Activated CD4-positive, alpha-beta T cell treated with anti-CD3 and anti-CD28 coated beads, Interleukin-2, amount 10 ng/mL, durations not matched to agents 7 days and 5 days (primary cell): ENCODE data around the gene TMEM214. TPM values are rescaled to one million over a fixed set of nuclear protein-coding genes. Genes with fewer than 3 reads are reported as not detected.

Experiments used
- CTCF ChIA-PET: fragments of 350-600 bp; sonication (Branson Sonifier 250); formaldehyde crosslinking; loops from one replicate; lab custom pipeline; 2021; ENCODE audit warnings: antibody characterized with exemption; lab: Charles Lee
- POLR2A ChIA-PET: fragments of 350-600 bp; sonication (Branson Sonifier 250); formaldehyde crosslinking; loops from one replicate; lab custom pipeline; 2021; ENCODE audit warnings: antibody characterized with exemption; lab: Charles Lee
- DNase-seq: peaks from one replicate; pipeline ENCODE4 v3.0.0-alpha.2; 2020
- H3K27ac Mint-ChIP-seq: one replicate; pipeline ENCODE4 v1.8.0; 2021; ENCODE audit warnings: mild to moderate bottlenecking, moderate library complexity, mixed read lengths
- H3K27me3 Mint-ChIP-seq: one replicate; pipeline ENCODE4 v1.8.0; 2021; ENCODE audit warnings: mixed read lengths
- H3K36me3 Mint-ChIP-seq: one replicate; pipeline ENCODE4 v1.8.0; 2021; ENCODE audit warnings: low read depth, mixed read lengths
- H3K4me1 Mint-ChIP-seq: one replicate; pipeline ENCODE4 v1.8.0; 2021; ENCODE audit warnings: mixed read lengths
- H3K4me3 Mint-ChIP-seq: one replicate; pipeline ENCODE4 v1.8.0; 2021; ENCODE audit warnings: mild to moderate bottlenecking, moderate library complexity, mixed read lengths
- H3K9me3 Mint-ChIP-seq: one replicate; pipeline ENCODE4 v1.8.0; 2021; ENCODE audit warnings: mixed read lengths
- total RNA-seq, 2 experiments: library from RNA; stranded (reverse); gene quantifications; one replicate each; pipeline ENCODE4 v1.2.3, GENCODE V29; 2021

Gene TMEM214
- total RNA-seq, 2 experiments from 2014 or later: 73.2 to 77.1 TPM

- H3K36me3 Mint-ChIP-seq: peaks cover 17% of the 10 kb centered on the region
- no peak overlapping the region for H3K4me3 Mint-ChIP-seq
- ChIA-PET CTCF (interaction anchor here (1.0 to 1.8 kb wide), 4 partner anchors 24 to 214 kb away, joined by 3 to 4 read pairs (median 4); partner anchors contain the start of gene TMEM214), POLR2A (interaction anchor here (0.5 to 1.0 kb wide), 2 partner anchors 11 to 43 kb away, joined by 3 read pairs; partner anchors contain the start of gene OST4)
- H3K4me1 Mint-ChIP-seq: no peaks in the 10 kb centered on the region
- H3K27ac Mint-ChIP-seq: no peak overlapping the region
- no peaks in the 10 kb centered on the region for H3K27me3 Mint-ChIP-seq
- DNase-seq: no peak
- no peaks in the 10 kb centered on the region for H3K9me3 Mint-ChIP-seq
These were observed 27.6 kb downstream of the TMEM214 start for GRCh38 chr2:27060323-27060722.

GRCh38 chr2:27065128-27065527, 32.4 kb downstream of the TMEM214 start:
- ChIA-PET CTCF (interaction anchor here (1.1 kb wide), 1 partner anchor 103 kb away, joined by 3 read pairs; no protein-coding TSS in a partner anchor), POLR2A (interaction anchor here (1.4 kb wide), 1 partner anchor 14 kb away, joined by 4 read pairs; no protein-coding TSS in a partner anchor)
- Mint-ChIP-seq H3K4me3 (no peak overlapping the region), H3K36me3 (peaks cover 36% of the 10 kb centered on the region), H3K9me3 (no peaks in the 10 kb centered on the region), H3K4me1 (peaks cover 21% of the 10 kb centered on the region), H3K27ac (no peak overlapping the region), H3K27me3 (no peaks in the 10 kb centered on the region)
- DNase-seq: no peak

GRCh38 chr2:27067385-27067784, 34.6 kb downstream of the TMEM214 start:
- CTCF ChIA-PET: interaction anchor here (0.6 to 8.7 kb wide), 7 partner anchors 8 to 862 kb away, joined by 3 to 44 read pairs (median 6); no protein-coding TSS in a partner anchor
- no peak for DNase-seq
- H3K36me3 Mint-ChIP-seq: peaks cover 43% of the 10 kb centered on the region

GRCh38 chr2:27069436-27069835, 36.7 kb downstream of the TMEM214 start:
- no peaks in the 10 kb centered on the region for H3K9me3 Mint-ChIP-seq
- ChIA-PET CTCF (interaction anchor here (0.9 to 8.7 kb wide), 3 partner anchors 12 to 17 kb away, joined by 3 to 44 read pairs (median 8); no protein-coding TSS in a partner anchor), POLR2A (no interaction called here)
- peak overlapping the region; percentile 97 for H3K4me3 Mint-ChIP-seq
- H3K27ac Mint-ChIP-seq: peak overlapping the region; percentile 43
- no peaks in the 10 kb centered on the region for H3K27me3 Mint-ChIP-seq
- no peak for DNase-seq
- H3K36me3 Mint-ChIP-seq: peaks cover 39% of the 10 kb centered on the region
- H3K4me1 Mint-ChIP-seq: peaks cover 50% of the 10 kb centered on the region

More at GRCh38 chr2:27067385-27067784, 34.6 kb downstream of the TMEM214 start:
- H3K27ac Mint-ChIP-seq: peak overlapping the region; percentile 60
- no peak overlapping the region for H3K4me3 Mint-ChIP-seq
- POLR2A ChIA-PET: no interaction called here
- H3K9me3 Mint-ChIP-seq: no peaks in the 10 kb centered on the region
- H3K27me3 Mint-ChIP-seq: no peaks in the 10 kb centered on the region
- peaks cover 35% of the 10 kb centered on the region for H3K4me1 Mint-ChIP-seq

- CTCF ChIA-PET: interaction anchor here (8.7 kb wide), 1 partner anchor 12 kb away, joined by 44 read pairs; no protein-coding TSS in a partner anchor
These were observed 37.3 kb downstream of the TMEM214 start for GRCh38 chr2:27069961-27070618.

GRCh38 chr2:27070653-27071276, 38.0 kb downstream of the TMEM214 start:
- POLR2A ChIA-PET: interaction anchor here (0.8 to 1.4 kb wide), 3 partner anchors 10 to 19 kb away, joined by 3 to 9 read pairs (median 6); partner anchors contain the start of gene AGBL5
- CTCF ChIA-PET: interaction anchor here (0.8 to 8.7 kb wide), 9 partner anchors 11 to 109 kb away, joined by 3 to 44 read pairs (median 4); partner anchors contain the start of genes AGBL5 and KHK
- H3K36me3 Mint-ChIP-seq: peaks cover 35% of the 10 kb centered on the region
- no peaks in the 10 kb centered on the region for H3K9me3 Mint-ChIP-seq
- peaks cover 59% of the 10 kb centered on the region for H3K4me1 Mint-ChIP-seq
- H3K27me3 Mint-ChIP-seq: no peaks in the 10 kb centered on the region
- H3K27ac Mint-ChIP-seq: peak overlapping the region; percentile 96
- no peak for DNase-seq
- peak overlapping the region; percentile 97 for H3K4me3 Mint-ChIP-seq

More at GRCh38 chr2:27069961-27070618, 37.3 kb downstream of the TMEM214 start:
- peaks cover 38% of the 10 kb centered on the region for H3K36me3 Mint-ChIP-seq
- H3K27me3 Mint-ChIP-seq: no peaks in the 10 kb centered on the region
- H3K4me1 Mint-ChIP-seq: peaks cover 56% of the 10 kb centered on the region
- peak overlapping the region; percentile 96 for H3K27ac Mint-ChIP-seq
- no peak for DNase-seq
- H3K4me3 Mint-ChIP-seq: peak overlapping the region; percentile 97
- H3K9me3 Mint-ChIP-seq: no peaks in the 10 kb centered on the region
- POLR2A ChIA-PET: no interaction called here

- CTCF ChIA-PET: interaction anchor here (0.8 to 8.7 kb wide), 9 partner anchors 10 to 110 kb away, joined by 3 to 44 read pairs (median 4); partner anchors contain the start of genes AGBL5 and KHK
- DNase-seq: peak; percentile 91
- POLR2A ChIA-PET: interaction anchor here (0.6 to 1.4 kb wide), 4 partner anchors 10 to 28 kb away, joined by 3 to 9 read pairs (median 4); partner anchors contain the start of gene AGBL5
- Mint-ChIP-seq H3K36me3 (peaks cover 31% of the 10 kb centered on the region), H3K9me3 (no peaks in the 10 kb centered on the region), H3K27ac (peak within 1 kb of the TSS; percentile 96), H3K4me3 (peak within 1 kb of the TSS; percentile 97), H3K27me3 (no peaks in the 10 kb centered on the region), H3K4me1 (peaks cover 62% of the 10 kb centered on the region)
These were observed 38.7 kb downstream of the TMEM214 start, which contains the start of gene OST4 for GRCh38 chr2:27071277-27071989. OST4 (minus strand) TSS chr2:27071654.

- ChIA-PET CTCF (interaction anchor here (0.6 to 8.7 kb wide), 13 partner anchors 8 to 284 kb away, joined by 3 to 44 read pairs (median 4); partner anchors contain the start of genes AGBL5, GTF3C2 and KHK), POLR2A (interaction anchor here (0.6 to 1.4 kb wide), 3 partner anchors 9 to 29 kb away, joined by 3 to 9 read pairs (median 6); partner anchors contain the start of gene AGBL5)
- Mint-ChIP-seq H3K27me3 (no peaks in the 10 kb centered on the region), H3K27ac (peak overlapping the region; percentile 89), H3K9me3 (no peaks in the 10 kb centered on the region), H3K36me3 (peaks cover 31% of the 10 kb centered on the region), H3K4me1 (peaks cover 67% of the 10 kb centered on the region), H3K4me3 (peak overlapping the region; percentile 81)
- no peak for DNase-seq
These were observed 39.4 kb downstream of the TMEM214 start for GRCh38 chr2:27071990-27072830.

- POLR2A ChIA-PET: no interaction called here
- H3K27ac Mint-ChIP-seq: peak overlapping the region; percentile 68
- peaks cover under 1% of the 10 kb centered on the region for H3K27me3 Mint-ChIP-seq
- no peaks in the 10 kb centered on the region for H3K9me3 Mint-ChIP-seq
- peak overlapping the region; percentile 81 for H3K4me3 Mint-ChIP-seq
- CTCF ChIA-PET: interaction anchor here (0.6 to 8.7 kb wide), 10 partner anchors 9 to 284 kb away, joined by 3 to 44 read pairs (median 4); partner anchors contain the start of genes AGBL5, GTF3C2 and KHK
- peaks cover 72% of the 10 kb centered on the region for H3K4me1 Mint-ChIP-seq
- no peak for DNase-seq
- peaks cover 31% of the 10 kb centered on the region for H3K36me3 Mint-ChIP-seq
These were observed 40.2 kb downstream of the TMEM214 start for GRCh38 chr2:27072920-27073319.

- Mint-ChIP-seq H3K4me3 (no peak overlapping the region), H3K27me3 (peaks cover 2% of the 10 kb centered on the region), H3K36me3 (peaks cover 24% of the 10 kb centered on the region), H3K4me1 (peaks cover 72% of the 10 kb centered on the region), H3K9me3 (no peaks in the 10 kb centered on the region), H3K27ac (peak overlapping the region; percentile 68)
- ChIA-PET POLR2A (interaction anchor here (0.6 kb wide), 1 partner anchor 23 kb away, joined by 3 read pairs; no protein-coding TSS in a partner anchor), CTCF (interaction anchor here (1.1 to 8.7 kb wide), 6 partner anchors 8 to 283 kb away, joined by 3 to 44 read pairs (median 8); partner anchors contain the start of genes AGBL5, GTF3C2 and KHK)
- DNase-seq: no peak
These were observed 41.0 kb downstream of the TMEM214 start for GRCh38 chr2:27073782-27074181.
